IPS-15b (cell line): Measurements from ENCODE around the gene TFF1.

Experiments used
- H3K27me3 ChIP-seq: one replicate; pipeline ENCODE4 v1.6.1; 2013; ENCODE audit warnings: low read length; ENCODE audit not compliant: control insufficient read depth, insufficient read depth
- H3K36me3 ChIP-seq: one replicate; pipeline ENCODE4 v1.6.1; 2013; ENCODE audit warnings: low read length; ENCODE audit not compliant: control insufficient read depth, insufficient read depth
- H3K4me1 ChIP-seq: one replicate; pipeline ENCODE4 v1.6.1; 2013; ENCODE audit warnings: mild to moderate bottlenecking, low read length; ENCODE audit not compliant: control insufficient read depth, insufficient read depth
- H3K4me3 ChIP-seq: one replicate; pipeline ENCODE4 v1.5.1; 2013; ENCODE audit warnings: low read depth, low read length
- H3K9ac ChIP-seq: one replicate; pipeline ENCODE4 v1.6.1; 2013; ENCODE audit warnings: low read depth, mild to moderate bottlenecking, low read length
- H3K9me3 ChIP-seq: one replicate; pipeline ENCODE4 v1.6.1; 2013; ENCODE audit warnings: mild to moderate bottlenecking, low read length; ENCODE audit not compliant: control insufficient read depth, insufficient read depth

TFF1 gene

DNA sequence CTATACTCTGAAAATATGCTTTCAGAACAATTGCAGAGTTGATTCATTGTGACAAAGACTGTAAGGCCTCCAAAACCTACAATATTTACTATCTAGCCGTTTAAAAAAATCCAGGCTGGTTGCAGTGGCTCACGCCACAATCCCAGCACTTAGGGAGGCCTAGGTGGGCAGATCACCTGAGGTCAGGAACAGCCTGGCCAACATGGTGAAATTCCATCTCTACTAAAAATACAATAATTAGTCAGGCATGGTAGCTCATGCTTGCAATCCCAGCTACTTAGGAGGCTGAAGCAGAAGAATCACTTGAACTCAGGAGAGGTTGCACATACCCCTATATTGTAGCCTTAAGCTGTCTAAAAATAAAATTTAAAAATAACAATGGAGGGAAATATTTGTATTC is 10.3 kb downstream of the TFF1 start:
- no peak overlapping the region for H3K9ac ChIP-seq
- H3K4me3 ChIP-seq: no peak overlapping the region
- no peaks in the 10 kb centered on the region for H3K4me1 ChIP-seq
- H3K9me3 ChIP-seq: peaks cover 3% of the 10 kb centered on the region
- no peaks in the 10 kb centered on the region for H3K27me3 ChIP-seq
- no peaks in the 10 kb centered on the region for H3K36me3 ChIP-seq

DNA sequence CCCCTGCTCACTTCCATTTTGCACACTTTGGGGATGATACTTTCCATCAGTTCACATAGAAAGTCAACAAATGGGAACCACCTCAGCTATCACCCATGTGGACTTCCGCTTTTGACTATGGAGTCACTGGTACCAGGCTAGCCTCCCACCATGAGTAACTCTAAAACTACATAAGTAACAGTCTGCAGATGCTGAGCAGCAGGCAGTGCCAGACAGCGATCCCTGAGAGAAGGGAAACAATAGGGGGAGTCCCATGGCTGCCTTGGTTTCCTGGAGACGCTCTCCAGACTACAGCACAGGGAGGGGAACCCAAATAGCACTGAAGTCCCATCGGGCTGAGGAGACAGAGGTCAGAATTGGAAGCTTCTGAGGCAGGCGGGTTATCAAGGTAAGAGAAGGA is 12.7 kb downstream of the TFF1 start:
- Histone ChIP-seq H3K27me3 (no peaks in the 10 kb centered on the region), H3K4me3 (no peak overlapping the region), H3K4me1 (no peaks in the 10 kb centered on the region), H3K36me3 (no peaks in the 10 kb centered on the region), H3K9me3 (no peaks in the 10 kb centered on the region), H3K9ac (no peak overlapping the region)

DNA sequence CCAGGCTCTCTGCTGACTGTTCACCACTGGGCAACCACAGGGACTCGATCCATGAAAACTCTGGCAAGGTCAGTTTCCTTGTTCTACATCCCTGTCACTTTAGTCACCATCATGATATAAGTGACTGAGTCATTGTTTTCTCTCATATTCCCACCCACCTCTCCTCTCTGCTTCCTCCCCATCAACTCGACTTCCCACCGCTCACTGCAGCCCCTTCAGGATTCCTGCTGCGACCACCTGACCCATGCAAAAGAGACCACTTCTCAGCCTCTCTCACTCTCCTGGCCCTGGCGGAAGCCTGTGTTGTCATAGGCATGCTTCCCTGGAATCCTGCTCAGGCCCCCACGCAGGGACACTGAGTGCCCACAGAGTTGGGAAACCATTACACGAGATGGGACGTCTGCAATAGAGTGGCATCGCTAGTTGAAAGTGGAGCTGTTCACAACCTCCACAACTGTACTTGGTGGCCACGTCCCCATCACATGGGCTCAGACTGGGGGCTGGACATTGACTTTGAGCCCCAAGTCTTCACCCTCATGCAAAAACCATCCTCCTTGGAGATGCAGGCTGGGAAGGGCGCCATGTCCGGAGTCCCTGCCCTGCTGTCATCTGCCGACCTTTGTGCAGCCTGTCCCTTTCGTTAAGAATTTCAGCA is 13.8 kb downstream of the TFF1 start:
- Histone ChIP-seq H3K9ac (no peak overlapping the region), H3K4me1 (no peaks in the 10 kb centered on the region), H3K36me3 (no peaks in the 10 kb centered on the region), H3K4me3 (no peak overlapping the region), H3K9me3 (no peaks in the 10 kb centered on the region), H3K27me3 (no peaks in the 10 kb centered on the region)

DNA sequence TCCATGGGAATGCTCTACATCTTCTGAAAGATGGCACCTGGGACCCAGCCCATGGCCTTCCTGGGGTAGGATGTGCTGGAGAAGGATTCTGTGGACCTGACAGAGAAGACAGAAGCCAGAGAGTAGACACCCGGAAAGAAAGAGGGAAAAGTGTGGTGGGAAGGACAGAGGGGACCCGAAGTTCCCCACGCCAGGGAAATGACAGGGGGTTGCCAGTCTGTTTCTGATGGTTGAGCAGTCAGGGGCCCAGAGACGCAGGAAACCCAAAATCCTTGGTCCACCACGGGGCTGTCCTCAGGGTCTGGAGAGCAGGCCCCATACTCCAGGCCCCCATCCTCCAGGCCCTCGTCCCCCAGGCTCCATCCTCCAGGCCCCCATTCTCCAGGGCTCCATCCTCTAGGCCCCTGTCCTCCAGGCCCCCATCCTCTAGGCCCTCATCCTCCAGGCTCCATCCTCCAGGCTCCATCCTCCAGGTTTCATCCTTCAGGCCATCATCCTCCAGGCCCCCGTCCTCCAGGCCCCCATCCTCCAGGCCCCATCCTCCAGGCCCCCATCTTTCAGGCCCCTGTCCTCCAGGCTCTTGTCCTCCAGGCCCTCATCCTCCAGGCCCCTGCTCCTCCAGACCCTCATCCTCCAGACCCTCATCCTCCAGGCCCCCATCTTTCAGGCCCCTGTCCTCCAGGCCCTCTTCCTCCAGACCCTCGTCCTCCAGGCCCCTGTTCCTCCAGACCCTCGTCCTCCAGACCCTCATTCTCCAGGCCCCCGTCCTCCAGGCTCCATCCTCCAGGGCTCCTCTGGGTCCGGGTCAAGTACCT is 14.5 kb downstream of the TFF1 start:
- Histone ChIP-seq H3K27me3 (no peaks in the 10 kb centered on the region), H3K4me1 (no peaks in the 10 kb centered on the region), H3K4me3 (no peak overlapping the region), H3K9ac (no peak overlapping the region), H3K9me3 (no peaks in the 10 kb centered on the region), H3K36me3 (no peaks in the 10 kb centered on the region)

DNA sequence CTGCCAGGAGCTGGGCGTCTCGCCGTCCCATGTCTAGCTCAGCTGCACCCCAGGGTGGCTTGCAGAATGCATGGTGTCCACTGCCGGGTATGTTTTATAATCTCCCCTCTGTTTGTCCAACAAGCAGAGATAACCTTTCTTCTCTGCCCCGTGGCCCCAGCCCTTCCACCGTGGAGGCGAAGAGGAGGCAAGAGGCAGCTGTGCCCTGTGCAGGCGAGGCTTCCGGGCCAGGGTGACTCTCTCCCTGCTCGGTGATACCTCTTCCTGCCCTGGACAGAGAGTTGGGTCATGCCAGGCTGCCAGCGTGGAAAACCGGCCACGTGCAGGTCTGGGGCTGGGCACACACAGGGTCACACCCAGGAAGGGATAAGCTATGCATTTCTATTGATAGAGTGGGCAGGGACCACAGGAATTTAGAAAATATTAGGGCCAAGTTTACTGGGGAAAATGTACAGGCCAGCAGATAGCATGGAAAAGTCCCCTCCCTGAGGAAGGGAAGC is 15.4 kb downstream of the TFF1 start, which contains the start of gene TFF2:
Gene TFF2 (minus strand): TSS at position 68 of the 500 bp plus-strand sequence. CDS start 37 bp downstream, at position 31.
- no peak within 1 kb of the TSS for H3K4me3 ChIP-seq
- no peaks in the 10 kb centered on the region for H3K27me3 ChIP-seq
- no peak within 1 kb of the TSS for H3K9ac ChIP-seq
- H3K9me3 ChIP-seq: no peaks in the 10 kb centered on the region
- no peaks in the 10 kb centered on the region for H3K36me3 ChIP-seq
- no peaks in the 10 kb centered on the region for H3K4me1 ChIP-seq

DNA sequence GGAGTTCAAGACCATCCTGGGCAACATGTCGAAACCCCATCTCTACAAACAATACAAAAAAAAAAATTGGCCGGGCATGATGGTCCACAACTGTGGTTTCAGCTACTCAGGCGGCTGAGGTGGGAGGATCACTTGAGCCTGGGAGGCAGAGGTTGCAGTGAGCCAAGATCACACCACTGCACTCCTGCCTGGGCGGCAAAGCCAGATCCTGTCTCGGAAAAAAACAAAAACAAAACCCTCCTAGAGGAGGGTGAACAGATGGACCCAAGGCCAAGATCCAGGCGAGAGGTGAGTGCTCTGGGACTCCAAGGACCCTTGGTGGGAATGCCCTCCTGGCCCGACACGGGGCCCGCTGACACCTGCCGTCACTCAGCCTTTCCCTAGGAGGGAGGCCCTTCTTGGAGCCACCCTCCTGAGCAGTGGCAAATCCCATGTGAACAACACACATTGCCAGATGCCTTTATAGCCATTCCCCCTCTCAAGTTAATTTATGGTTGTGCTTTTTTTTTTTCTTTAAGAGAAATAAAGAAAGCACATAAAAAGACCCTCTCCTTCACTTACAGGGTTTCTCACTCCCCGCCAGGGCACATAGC is 15.9 kb downstream of the TFF1 start:
- no peaks in the 10 kb centered on the region for H3K4me1 ChIP-seq
- no peaks in the 10 kb centered on the region for H3K9me3 ChIP-seq
- no peaks in the 10 kb centered on the region for H3K36me3 ChIP-seq
- H3K4me3 ChIP-seq: no peak overlapping the region
- H3K9ac ChIP-seq: no peak overlapping the region
- H3K27me3 ChIP-seq: no peaks in the 10 kb centered on the region

DNA sequence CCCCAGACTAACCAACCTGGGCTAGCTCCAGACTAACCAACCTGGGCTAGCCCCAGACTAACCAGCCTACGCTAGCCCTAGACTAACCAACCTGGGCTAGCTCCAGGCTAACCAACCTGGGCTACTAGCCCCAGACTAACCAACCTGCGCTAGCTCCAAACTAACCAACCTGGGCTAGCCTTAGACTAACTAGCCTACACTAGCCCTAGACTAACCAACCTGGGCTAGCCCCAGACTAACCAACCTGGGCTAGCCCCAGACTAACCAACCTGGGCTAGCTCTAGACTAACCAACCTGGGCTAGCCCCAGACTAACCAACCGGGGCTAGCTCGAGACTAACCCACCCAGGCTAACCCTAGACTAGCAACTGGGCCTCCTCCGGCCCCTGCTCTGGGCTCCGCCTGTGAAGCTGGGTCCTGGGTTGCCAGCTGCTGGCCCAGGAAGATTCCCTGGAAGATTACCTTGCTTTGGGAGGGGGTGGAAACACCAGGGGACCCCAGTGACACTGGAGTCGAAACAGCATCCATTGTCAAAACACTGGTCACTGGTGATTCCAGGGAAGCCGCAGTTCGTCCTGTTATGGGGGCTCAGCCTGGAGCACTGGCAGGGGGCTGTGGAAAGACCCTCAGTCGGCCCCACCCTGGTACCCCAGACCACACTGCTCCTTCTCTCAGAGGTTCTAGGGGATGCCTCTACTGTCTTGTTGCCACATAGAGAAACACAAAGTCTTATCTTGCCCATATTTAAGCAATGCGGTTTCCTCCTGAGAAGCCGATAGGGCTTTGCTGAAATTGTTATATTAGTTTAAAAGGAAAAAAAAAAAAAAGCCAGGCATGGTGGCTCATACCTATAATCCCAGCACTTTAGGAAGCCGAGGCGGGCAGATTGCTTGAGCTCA is 16.7 kb downstream of the TFF1 start:
- no peaks in the 10 kb centered on the region for H3K27me3 ChIP-seq
- H3K36me3 ChIP-seq: no peaks in the 10 kb centered on the region
- no peak overlapping the region for H3K4me3 ChIP-seq
- no peaks in the 10 kb centered on the region for H3K4me1 ChIP-seq
- no peak overlapping the region for H3K9ac ChIP-seq
- H3K9me3 ChIP-seq: no peaks in the 10 kb centered on the region

DNA sequence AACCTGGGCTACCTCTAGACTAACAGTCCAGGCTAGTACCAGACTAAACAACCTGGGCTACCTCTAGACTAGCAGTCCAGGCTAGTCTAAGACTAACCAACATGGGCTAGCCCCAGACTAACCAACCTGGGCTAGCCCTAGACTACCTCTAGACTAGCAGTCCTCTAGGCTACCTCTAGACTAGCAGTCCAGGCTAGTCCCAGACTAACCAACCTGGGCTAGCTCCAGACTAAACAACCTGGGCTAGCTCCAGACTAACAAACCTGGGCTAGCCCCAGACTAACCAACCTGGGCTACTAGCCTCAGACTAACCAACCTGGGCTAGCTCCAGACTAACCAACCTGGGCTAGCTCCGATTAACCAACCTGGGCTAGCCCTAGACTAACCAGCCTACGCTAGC is 17.6 kb downstream of the TFF1 start:
- Histone ChIP-seq H3K4me1 (no peaks in the 10 kb centered on the region), H3K27me3 (no peaks in the 10 kb centered on the region), H3K4me3 (no peak overlapping the region), H3K36me3 (no peaks in the 10 kb centered on the region), H3K9me3 (no peaks in the 10 kb centered on the region), H3K9ac (no peak overlapping the region)

DNA sequence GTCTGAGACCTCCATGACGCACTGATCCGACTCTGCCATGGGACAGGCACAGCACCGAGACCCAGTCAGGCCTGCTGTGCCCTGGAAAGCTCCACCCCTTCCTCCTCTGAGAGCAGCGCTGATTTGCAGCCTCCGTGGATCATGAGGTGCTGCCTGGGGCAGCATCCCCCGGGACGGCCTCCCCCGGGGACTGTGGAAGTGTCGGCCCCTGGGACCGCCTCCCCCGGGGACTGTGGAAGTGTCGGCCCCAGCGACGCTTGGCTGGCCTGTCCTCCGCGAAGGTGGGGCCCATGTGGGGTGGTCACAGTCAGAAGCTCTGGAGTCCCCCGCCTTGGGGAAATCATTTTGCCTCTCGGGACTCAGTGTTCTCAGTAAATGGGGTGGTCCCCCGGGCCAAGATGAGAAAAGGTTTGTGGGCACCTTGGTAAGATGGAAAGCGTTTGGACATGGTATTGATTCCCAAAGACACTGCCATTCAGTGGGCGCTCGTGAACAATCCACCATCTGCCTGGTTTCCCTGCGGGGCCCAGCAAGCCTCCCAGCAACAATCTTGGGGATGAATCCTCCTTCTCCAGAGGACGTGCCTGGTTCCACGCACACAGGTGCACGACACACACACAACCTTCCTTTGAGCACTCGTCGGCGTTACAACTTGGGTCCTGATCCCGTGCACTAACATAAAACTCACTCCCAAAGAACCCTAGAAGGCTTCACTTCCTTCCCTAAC is 18.6 kb downstream of the TFF1 start:
- Histone ChIP-seq H3K9ac (no peak overlapping the region), H3K4me1 (no peaks in the 10 kb centered on the region), H3K27me3 (no peaks in the 10 kb centered on the region), H3K36me3 (no peaks in the 10 kb centered on the region), H3K9me3 (no peaks in the 10 kb centered on the region), H3K4me3 (no peak overlapping the region)

DNA sequence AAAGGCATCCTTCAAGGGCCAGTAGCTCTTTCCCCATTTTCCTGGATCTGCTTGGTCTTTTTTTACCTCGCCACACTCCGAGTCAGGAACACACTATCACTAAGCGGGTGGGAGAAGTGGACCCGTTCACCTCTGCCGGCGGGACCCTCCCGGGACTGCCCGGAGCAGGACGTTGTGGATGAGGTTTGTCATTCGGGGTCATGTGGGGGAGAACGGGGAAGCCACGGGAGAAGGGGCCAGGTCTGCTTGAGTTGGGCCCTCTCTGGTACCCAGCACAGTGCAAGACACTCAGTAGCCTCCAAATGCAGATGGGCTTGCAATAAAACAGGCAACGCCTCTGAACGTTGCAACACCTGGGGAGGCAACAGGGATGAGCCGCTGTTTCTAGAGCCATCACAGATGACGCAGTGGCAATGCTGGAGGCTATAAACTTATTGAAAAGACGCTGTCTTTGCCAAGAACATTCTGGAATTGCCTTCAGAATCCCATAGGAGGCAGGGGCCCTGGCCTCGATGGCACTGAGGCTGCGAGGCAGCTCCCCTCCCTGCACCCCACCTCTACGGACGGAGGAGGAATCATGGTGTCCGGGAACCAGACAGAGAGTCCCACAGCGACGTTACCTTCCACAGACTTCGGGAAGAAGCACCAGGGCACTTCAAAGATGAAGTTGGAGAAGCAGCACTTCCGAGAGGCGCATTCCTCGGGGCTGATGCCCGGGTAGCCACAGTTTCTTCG is 19.3 kb downstream of the TFF1 start:
- H3K4me3 ChIP-seq: no peak overlapping the region
- no peaks in the 10 kb centered on the region for H3K27me3 ChIP-seq
- H3K9ac ChIP-seq: no peak overlapping the region
- H3K36me3 ChIP-seq: no peaks in the 10 kb centered on the region
- no peaks in the 10 kb centered on the region for H3K4me1 ChIP-seq
- no peaks in the 10 kb centered on the region for H3K9me3 ChIP-seq
